Measurements from ENCODE around the gene SLITRK6. TPM values are rescaled to one million over a fixed set of nuclear protein-coding genes. Genes with fewer than 3 reads are reported as not detected.
A peak's percentile ranks its signal among the peaks of the same experiment; 100 is the strongest.

SLITRK6 gene
- 71.6 and 72.2 TPM in 2 replicates for polyA plus RNA-seq (2014; cell fraction: cytosol; rRNA removed)
- 50.5 and 52.9 TPM in 2 replicates for polyA plus RNA-seq (2014; cell fraction: nucleus; rRNA removed)

DNA sequence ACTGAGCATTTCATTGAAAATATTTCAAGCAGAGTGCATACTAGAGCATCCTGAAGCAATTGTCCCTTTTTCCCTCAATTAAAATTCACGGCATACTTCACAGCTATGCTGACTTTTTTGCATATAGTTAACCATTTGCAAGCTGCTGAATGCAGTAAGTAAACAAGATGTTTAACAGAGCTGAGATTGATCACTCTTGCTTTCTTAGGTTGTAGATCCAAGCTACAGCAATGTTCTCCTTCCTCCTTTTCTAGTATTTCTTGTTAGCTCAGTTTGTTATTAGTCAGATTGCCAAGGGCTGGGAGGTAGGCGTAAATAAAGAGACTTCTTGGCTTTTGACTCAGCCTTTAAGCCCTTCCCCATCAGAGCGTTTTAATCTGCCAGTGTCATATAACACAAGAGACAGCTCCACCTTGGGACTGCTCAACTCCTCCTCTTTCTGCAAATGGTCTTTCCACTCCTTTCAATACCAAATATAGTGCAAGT, at the start of gene SLITRK6:
SLITRK6 (minus strand) TSS at position 323 of the 486 bp plus-strand sequence. CDS start 2,911 bp downstream, outside the sequence.
- peak; percentile 90 for DNase-seq (ENCODE audit: low spot score)

DNA sequence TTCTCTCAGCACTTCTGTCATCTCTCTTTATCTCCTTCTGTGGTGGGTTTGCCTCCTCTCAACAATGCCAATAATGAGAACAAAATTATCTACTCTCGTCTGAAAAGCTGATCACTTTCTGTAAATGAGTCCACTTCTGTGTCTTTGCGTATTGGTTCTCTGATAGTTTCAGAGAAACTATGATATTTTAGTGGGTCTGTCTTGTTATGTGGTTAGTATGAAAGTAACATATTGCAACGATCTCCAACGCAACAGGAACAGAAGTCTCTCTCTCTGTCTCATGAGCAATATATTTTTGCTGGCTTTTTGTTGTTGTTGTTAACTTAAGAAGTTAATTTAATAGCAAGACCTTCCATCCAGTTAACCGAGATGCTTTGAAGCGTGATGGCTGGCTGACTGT, 47.8 kb upstream of the SLITRK6 start:
- no peak for DNase-seq (ENCODE audit: low spot score)

- DNase-seq (ENCODE audit: low spot score) = no peak
These were observed 42.2 kb upstream of the SLITRK6 start for GRCh38 chr13:85841427-85841826.

DNA sequence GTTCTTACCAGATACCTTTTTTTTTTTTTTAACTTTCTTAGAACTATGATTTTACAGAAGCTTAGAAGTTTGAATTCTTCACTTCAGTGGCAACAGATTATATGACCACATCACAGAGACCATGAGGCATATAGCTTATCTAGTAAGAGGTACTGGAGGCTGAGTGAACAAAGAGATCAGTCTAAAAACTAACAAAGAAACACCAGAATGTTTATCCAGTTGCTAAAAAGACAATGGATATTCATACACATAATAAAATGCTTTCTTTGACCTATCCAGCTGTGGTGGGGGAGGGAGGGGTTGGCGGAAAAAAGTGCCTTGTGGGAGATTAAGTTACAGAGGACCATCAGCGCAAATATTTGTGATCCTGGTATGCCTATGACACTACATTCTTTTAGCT, 34.7 kb upstream of the SLITRK6 start:
- no peak for DNase-seq (ENCODE audit: low spot score)

DNA sequence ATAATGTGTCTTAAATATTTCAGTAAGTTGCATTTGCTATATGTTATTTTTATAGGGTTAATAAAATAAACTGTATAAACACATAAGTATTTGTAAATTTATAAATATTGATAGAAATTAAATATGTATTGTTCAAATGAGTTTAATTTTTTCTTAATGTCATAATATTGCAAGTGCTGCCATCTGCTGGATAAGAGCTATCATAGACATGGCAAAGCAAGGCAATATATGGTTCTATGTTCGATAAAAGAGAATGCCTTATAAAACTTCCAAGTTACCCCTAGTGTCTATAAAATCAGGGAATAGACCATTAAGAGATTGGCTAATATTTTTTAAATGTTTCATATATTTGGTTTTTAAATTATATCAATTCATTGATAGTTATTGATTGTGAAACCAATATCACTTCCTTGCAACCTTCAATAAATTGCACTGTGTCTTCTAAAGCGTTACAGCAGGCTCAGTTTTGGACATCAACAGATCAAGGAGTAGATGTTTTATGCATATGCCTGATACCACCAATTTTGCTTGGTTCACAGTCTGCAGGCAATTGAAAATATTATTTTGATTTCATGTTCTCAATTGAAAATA, 29.0 kb upstream of the SLITRK6 start:
- DNase-seq (ENCODE audit: low spot score) = peak; percentile 16

GRCh38 chr13:85825454-85825853, 26.2 kb upstream of the SLITRK6 start:
- no peak for DNase-seq (ENCODE audit: low spot score)

- DNase-seq (ENCODE audit: low spot score) = no peak
These were observed 24.6 kb upstream of the SLITRK6 start for GRCh38 chr13:85823832-85824231.

DNA sequence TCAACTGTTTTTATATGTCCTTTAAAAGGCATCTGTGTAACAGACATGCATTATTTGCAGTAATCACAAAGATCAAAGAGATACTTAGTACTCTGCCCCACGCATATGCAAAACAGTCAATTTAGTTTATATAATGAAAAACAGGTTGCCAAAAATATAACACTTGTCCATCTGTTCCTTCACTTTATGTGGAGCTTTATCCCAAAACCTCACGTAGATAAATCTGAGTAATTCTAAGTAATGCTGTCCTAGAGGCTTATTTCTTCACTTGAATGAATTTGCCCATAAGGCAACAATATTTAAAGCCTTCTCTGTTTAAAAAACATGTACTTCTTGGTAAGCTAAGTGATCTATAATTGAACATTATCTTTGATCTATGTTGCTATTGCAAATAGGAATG, 20.3 kb upstream of the SLITRK6 start:
- DNase-seq (ENCODE audit: low spot score) = no peak

DNA sequence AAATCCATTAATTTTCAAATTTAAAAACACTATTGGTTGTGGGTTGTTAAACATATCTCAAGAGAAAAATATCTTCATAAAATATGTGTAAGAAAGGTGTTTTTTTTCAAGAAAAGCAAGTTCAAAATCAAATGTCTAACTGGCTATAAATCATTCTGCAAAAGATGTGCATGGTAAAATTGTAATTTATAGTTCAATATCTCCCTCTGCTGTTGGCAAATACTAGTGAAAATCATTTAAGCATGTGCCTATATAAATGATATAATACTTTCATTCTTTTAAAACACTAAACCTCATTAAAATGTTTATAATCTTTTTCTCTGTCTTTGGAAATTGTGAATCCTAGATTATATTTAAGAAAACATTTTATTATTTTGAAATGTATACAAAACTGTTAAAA, 17.2 kb upstream of the SLITRK6 start:
- DNase-seq (ENCODE audit: low spot score) = peak; percentile 25

DNA sequence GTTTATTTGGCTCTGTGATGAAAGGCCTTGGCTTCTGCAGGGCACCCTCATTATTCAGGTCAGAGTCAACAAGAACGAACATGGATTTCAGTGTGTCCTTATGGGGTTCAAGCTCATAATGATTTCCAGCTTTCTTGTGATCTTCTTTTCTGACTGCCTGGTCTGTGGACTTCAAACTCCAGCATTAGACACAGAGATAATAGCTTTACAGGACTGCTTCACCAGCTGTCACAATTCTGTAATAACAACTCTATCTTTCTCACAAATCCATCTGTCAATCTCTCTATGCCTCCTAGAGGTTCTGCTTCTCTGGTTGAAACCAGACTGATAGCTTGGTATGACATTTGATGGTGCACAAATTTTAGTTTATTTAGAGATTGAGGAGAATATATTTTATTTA, 13.1 kb upstream of the SLITRK6 start:
- no peak for DNase-seq (ENCODE audit: low spot score)

DNA sequence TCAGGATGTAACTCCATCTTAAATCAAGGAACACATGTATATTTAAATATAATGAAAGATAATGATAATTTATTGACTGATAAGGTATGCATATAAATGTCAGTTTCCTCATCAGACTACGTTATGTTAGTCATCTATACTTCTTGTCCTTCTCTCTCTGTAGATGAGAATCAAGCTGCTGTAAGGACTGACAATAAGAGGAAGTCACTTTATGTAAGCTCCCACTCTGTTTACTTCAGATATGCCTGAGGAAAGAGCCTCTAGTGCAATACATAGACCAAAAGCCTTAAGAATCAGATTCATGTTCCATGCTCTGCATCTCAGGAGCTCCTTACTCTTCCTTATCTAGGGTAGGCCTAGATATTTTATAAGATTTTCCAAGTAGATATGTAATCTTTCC, 9.6 kb upstream of the SLITRK6 start:
- DNase-seq (ENCODE audit: low spot score) = no peak

DNA sequence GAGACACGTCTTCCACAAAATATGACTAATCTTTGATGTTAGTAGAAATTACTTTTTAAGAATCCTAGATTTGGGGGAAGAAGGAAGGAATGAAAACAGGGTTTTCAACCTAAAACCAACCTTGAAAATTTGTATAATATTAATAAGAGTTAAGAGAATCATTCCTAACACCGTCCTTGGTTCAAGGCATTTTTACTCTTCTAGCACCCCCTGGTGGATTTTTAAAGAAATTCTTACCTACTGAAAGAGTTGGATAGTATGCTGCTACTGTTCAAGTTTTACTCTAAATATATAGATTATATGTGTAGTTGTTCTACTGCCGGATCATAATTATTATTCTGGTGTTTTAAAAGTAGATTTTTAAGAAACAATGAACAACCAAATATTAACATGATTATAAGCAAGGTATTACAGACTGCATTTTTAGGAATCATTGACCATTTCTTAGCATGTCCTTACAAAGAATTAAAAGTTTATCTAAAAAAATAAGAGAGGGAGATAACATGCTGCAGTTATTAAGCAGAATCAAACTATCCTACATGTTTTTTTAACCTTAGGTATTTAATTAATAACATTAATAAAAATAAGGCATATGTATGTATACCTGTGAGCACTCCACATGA, 7.4 kb upstream of the SLITRK6 start:
- peak; percentile 72 for DNase-seq (ENCODE audit: low spot score)

DNA sequence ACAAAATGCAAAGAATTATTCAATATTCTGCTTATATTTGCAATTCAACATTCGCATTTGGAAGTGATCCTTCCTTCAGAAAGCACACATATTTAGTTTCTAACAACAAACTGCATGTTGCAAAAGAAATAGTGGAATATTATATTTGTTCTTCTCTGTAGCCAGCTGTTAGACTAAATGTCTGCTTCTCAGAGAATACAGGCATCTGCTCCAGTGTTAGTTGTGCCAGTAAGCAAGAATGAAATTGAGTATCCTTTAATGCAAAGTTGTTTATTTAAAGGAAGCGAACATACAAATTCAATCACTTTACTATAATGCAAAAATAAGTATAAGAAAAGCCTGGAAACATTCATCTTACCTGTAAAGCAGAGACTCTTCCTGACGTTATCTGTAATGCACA, 663 bp downstream of the SLITRK6 start:
- no peak for DNase-seq (ENCODE audit: low spot score)

DNA sequence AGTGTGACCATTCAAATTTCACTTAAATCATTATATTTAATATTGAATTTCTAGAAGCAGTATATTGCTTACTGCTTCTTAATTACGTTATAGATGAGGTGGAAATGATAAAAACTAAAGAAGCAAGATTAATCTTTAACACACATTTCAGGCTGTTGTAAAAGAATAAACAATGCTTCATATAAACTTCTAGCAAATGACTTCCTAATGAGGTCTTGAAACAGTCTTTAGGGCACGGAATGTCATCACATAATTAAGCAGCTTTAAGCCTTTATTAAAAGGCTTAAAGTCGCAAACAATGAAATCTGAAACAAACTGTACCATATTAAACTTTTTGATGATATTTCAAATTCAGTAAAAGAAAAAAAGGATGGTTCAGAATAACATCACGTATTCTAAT, 1.9 kb downstream of the SLITRK6 start:
- no peak for DNase-seq (ENCODE audit: low spot score)

DNA sequence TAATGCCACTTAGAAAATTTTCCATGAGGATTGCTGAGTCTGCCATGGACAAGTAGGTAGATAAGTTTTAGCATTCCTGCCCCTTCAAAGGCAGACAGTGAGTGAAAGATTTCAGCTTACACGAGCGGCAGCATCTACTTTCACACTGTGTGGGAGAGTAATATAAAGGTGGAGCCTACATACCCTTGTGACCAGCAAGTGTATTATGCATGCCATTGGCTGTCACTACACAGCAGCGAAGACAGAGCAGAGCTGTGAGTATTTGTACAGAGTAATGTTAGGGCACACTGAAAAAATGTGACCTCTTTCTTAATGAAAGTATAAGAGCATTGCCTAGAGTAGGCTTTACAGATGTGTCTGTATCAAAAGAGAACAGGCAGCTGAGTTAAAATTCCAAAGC, 14.0 kb downstream of the SLITRK6 start:
- DNase-seq (ENCODE audit: low spot score) = no peak

- no peak for DNase-seq (ENCODE audit: low spot score)
These were observed 26.9 kb downstream of the SLITRK6 start for GRCh38 chr13:85772367-85772766.

- no peak for DNase-seq (ENCODE audit: low spot score)
These were observed 27.4 kb downstream of the SLITRK6 start for GRCh38 chr13:85771856-85772255.

- DNase-seq (ENCODE audit: low spot score) = no peak
These were observed 30.3 kb downstream of the SLITRK6 start for GRCh38 chr13:85768946-85769345.

DNA sequence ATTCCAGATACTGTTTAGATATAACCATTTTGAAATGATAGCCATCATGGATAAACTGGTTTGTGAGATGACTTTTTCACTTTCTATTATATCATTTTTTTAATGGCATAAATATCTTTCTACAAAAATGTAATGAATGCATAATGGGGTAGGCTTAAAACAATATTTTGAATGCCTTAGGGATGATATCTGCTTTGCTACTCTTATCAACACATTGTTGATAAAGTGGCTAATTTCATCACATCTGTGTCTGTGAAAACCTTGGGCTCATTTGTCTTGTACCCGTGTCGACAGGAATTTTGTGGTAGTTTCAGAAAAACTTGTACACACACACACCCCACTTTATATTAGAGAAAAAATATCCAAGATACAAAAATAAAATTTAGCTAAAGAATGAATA, 44.1 kb downstream of the SLITRK6 start:
- no peak for DNase-seq (ENCODE audit: low spot score)

DNA sequence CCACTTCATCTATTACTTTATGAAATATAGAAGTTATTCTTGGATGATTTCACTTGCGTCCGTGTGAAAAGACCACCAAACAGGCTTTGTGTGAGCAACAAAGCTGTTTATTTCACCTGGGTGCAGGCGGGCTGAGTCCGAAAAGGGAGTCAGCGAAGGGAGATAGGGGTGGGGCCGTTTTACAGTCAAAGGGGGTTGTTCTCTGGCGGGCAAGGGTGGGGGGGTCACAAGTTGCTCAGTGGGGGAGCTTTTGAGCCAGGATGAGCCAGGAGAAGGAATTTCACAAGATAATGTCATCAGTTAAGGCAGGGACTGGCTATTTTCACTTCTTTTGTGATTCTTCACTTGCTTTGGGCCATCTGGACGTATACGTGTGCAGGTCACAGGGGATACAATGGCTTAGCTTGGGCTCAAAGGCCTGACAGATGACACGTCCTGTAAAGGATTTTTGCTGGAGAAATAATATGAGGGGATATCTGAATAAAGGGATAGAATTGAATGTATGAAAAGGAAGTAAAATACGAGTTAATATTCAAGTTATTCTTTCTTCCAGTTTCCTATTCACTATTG, 55.9 kb downstream of the SLITRK6 start:
- peak; percentile 62 for DNase-seq (ENCODE audit: low spot score)
